SK-N-SH treated with all-trans-retinoic acid at 6 μM for 48 hours (cell line): ENCODE data around the gene YIPF2.

ENCODE experiments used
- ATAC-seq: fragments of 200-7000 bp; cut with Tn5 transposase; 3 replicates; pipeline ENCODE4 v1.9.1; 2020; ENCODE audit warnings: mild to moderate bottlenecking, moderate library complexity
- ARNTL ChIP-seq: fragments of 450-650 bp; formaldehyde crosslinking; IDR thresholded peaks from 2 replicates; pipeline ENCODE4 v1.5.0; 2020; ENCODE audit warnings: low read depth, mild to moderate bottlenecking, moderate library complexity, borderline replicate concordance
- BACH2 ChIP-seq: fragments of 250-450 bp; sonication (Bioruptor Pico); IDR thresholded peaks from 2 replicates; pipeline ENCODE4 v1.9.0; 2021; ENCODE audit warnings: mild to moderate bottlenecking, borderline replicate concordance
- GLIS3 ChIP-seq: fragments of 250-450 bp; sonication (Bioruptor Pico); IDR thresholded peaks from 2 replicates; pipeline ENCODE4 v1.5.0; 2020; ENCODE audit warnings: mild to moderate bottlenecking, moderate library complexity
- ISL1 ChIP-seq: fragments of 250-450 bp; sonication (Bioruptor Pico); IDR thresholded peaks from 2 replicates; pipeline ENCODE4 v2.1.2; 2022; ENCODE audit warnings: mild to moderate bottlenecking, moderate library complexity
- OSR1 ChIP-seq: fragments of 250-450 bp; sonication (Bioruptor Pico); IDR thresholded peaks from 2 replicates; pipeline ENCODE4 v1.8.0; 2022; ENCODE audit warnings: moderate library complexity, mild to moderate bottlenecking, inconsistent platforms
- PPARA ChIP-seq: fragments of 250-450 bp; sonication (Bioruptor Pico); IDR thresholded peaks from 2 replicates; pipeline ENCODE4 v1.5.0; 2020; ENCODE audit warnings: mild to moderate bottlenecking, borderline replicate concordance
- RARB ChIP-seq: fragments of 250-450 bp; sonication (Bioruptor Pico); IDR thresholded peaks from 2 replicates; pipeline ENCODE4 v1.8.0; 2021; ENCODE audit warnings: mild to moderate bottlenecking, moderate library complexity
- SNAI2 ChIP-seq: fragments of 250-450 bp; sonication (Bioruptor Pico); IDR thresholded peaks from 2 replicates; pipeline ENCODE4 v1.5.0; 2020; ENCODE audit warnings: mild to moderate bottlenecking, moderate library complexity
- TCF4 ChIP-seq: fragments of 250-450 bp; sonication (Bioruptor Pico); IDR thresholded peaks from 2 replicates; pipeline ENCODE4 v1.8.0; 2021; ENCODE audit warnings: mild to moderate bottlenecking, moderate library complexity, borderline replicate concordance
- TOX ChIP-seq: fragments of 250-450 bp; sonication (Bioruptor Pico); IDR thresholded peaks from 2 replicates; pipeline ENCODE4 v1.8.0; 2021; ENCODE audit warnings: mild to moderate bottlenecking, moderate library complexity, borderline replicate concordance
- ZC3H10 ChIP-seq: fragments of 250-450 bp; sonication (Bioruptor Pico); IDR thresholded peaks from 2 replicates; pipeline ENCODE4 v1.5.1; 2021; ENCODE audit warnings: mild to moderate bottlenecking, moderate library complexity
- ZFP3 ChIP-seq: fragments of 250-450 bp; sonication (Bioruptor Pico); IDR thresholded peaks from 2 replicates; pipeline ENCODE4 v1.5.0; 2020; ENCODE audit warnings: mild to moderate bottlenecking, moderate library complexity
- ZFP30 ChIP-seq: fragments of 450-650 bp; formaldehyde crosslinking; IDR thresholded peaks from 2 replicates; pipeline ENCODE4 v1.5.0; 2022; ENCODE audit warnings: mild to moderate bottlenecking, moderate library complexity
- ZNF70 ChIP-seq: fragments of 450-650 bp; formaldehyde crosslinking; IDR thresholded peaks from 2 replicates; pipeline ENCODE4 v1.5.0; 2020; ENCODE audit warnings: mild to moderate bottlenecking, moderate library complexity
- ZNF8 ChIP-seq: fragments of 450-650 bp; formaldehyde crosslinking; IDR thresholded peaks from 2 replicates; pipeline ENCODE4 v1.5.0; 2020; ENCODE audit warnings: mild to moderate bottlenecking, moderate library complexity
- TF ChIP-seq, protein P1 (sequence below): fragments of 250-450 bp; sonication (Bioruptor Pico); IDR thresholded peaks from 2 replicates; pipeline ENCODE4 v1.8.0; 2021; ENCODE audit warnings: low read depth, mild to moderate bottlenecking, moderate library complexity, borderline replicate concordance
- TF ChIP-seq, protein P2 (sequence below): fragments of 250-450 bp; sonication (Bioruptor Pico); IDR thresholded peaks from 2 replicates; pipeline ENCODE4 v1.8.0; 2020; ENCODE audit warnings: mild to moderate bottlenecking, moderate library complexity, borderline replicate concordance
- TF ChIP-seq, protein P3 (sequence below): fragments of 250-450 bp; sonication (Bioruptor Pico); IDR thresholded peaks from 2 replicates; pipeline ENCODE4 v1.5.1; 2021; ENCODE audit warnings: mild to moderate bottlenecking, moderate library complexity
- TF ChIP-seq, protein P4 (sequence below): fragments of 250-450 bp; sonication (Bioruptor Pico); IDR thresholded peaks from 2 replicates; pipeline ENCODE4 v1.5.1; 2020; ENCODE audit warnings: low read depth, mild to moderate bottlenecking, moderate library complexity

Gene YIPF2

DNA sequence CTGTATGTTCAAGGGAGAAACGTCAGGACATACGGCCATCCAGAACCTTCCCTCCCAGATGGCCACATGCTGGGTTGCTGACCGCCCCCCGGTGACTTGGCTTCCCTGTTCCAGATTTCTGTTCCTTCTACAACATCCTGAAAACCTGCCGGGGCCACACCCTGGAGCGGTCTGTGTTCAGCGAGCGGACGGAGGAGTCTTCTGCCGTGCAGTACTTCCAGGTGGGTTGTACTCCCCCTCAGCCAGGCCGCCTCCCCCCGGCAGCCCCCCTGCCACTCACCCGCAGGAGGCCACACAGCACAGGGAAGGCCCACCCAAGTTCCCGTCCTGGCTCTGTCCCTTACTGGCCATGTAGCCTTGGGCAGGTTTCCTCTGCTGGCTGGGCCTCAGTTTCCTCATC is 20.5 kb downstream of the YIPF2 start:
- TF ChIP-seq ISL1 (no peak), TOX (no peak), PPARA (CRISPR knock-in tag) (no peak), GLIS3 (CRISPR knock-in tag) (no peak), TCF4 (CRISPR knock-in tag) (no peak), ZNF8 (CRISPR knock-in tag) (no peak), ZFP3 (CRISPR knock-in tag) (no peak), ZC3H10 (CRISPR knock-in tag) (no peak), ZNF70 (CRISPR knock-in tag) (no peak), ZFP30 (no peak), RARB (CRISPR knock-in tag) (no peak), BACH2 (CRISPR knock-in tag) (no peak), OSR1 (CRISPR knock-in tag) (no peak)
- TF ChIP-seq, protein P1, sequence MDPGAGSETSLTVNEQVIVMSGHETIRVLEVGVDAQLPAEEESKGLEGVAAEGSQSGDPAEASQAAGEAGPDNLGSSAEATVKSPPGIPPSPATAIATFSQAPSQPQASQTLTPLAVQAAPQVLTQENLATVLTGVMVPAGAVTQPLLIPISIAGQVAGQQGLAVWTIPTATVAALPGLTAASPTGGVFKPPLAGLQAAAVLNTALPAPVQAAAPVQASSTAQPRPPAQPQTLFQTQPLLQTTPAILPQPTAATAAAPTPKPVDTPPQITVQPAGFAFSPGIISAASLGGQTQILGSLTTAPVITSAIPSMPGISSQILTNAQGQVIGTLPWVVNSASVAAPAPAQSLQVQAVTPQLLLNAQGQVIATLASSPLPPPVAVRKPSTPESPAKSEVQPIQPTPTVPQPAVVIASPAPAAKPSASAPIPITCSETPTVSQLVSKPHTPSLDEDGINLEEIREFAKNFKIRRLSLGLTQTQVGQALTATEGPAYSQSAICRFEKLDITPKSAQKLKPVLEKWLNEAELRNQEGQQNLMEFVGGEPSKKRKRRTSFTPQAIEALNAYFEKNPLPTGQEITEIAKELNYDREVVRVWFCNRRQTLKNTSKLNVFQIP (CRISPR knock-in tag): no peak
- TF ChIP-seq, protein P2, sequence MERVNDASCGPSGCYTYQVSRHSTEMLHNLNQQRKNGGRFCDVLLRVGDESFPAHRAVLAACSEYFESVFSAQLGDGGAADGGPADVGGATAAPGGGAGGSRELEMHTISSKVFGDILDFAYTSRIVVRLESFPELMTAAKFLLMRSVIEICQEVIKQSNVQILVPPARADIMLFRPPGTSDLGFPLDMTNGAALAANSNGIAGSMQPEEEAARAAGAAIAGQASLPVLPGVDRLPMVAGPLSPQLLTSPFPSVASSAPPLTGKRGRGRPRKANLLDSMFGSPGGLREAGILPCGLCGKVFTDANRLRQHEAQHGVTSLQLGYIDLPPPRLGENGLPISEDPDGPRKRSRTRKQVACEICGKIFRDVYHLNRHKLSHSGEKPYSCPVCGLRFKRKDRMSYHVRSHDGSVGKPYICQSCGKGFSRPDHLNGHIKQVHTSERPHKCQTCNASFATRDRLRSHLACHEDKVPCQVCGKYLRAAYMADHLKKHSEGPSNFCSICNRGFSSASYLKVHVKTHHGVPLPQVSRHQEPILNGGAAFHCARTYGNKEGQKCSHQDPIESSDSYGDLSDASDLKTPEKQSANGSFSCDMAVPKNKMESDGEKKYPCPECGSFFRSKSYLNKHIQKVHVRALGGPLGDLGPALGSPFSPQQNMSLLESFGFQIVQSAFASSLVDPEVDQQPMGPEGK (CRISPR knock-in tag): no peak
- TF ChIP-seq, protein P3, sequence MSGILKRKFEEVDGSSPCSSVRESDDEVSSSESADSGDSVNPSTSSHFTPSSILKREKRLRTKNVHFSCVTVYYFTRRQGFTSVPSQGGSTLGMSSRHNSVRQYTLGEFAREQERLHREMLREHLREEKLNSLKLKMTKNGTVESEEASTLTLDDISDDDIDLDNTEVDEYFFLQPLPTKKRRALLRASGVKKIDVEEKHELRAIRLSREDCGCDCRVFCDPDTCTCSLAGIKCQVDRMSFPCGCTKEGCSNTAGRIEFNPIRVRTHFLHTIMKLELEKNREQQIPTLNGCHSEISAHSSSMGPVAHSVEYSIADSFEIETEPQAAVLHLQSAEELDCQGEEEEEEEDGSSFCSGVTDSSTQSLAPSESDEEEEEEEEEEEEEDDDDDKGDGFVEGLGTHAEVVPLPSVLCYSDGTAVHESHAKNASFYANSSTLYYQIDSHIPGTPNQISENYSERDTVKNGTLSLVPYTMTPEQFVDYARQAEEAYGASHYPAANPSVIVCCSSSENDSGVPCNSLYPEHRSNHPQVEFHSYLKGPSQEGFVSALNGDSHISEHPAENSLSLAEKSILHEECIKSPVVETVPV (CRISPR knock-in tag): no peak
- ATAC-seq: no peak

DNA sequence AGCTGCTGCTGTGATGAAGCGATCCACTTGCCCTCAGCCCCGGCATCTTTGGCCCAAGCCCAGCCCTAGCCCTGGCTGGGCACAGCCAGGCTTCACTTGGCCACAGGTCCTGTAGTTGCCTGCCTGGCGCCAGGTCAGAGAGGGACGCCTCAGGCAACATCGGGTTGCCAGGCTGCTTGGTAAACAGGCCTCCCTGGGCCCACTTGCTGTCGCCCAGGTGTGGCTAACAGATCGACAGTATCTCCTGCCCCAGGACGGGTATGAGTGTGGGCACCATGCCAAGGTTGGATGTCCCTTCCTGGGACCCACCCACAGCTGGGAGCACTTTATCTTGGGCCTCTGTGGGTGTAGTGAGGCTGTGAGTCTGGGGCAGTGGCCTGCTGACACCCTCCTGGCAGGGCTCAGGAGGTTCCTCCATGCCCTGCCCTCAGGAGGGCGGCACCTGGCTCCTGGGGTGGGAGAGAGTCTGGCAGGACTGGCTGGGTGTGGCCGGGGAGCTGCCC is 29.2 kb downstream of the YIPF2 start:
- TF ChIP-seq, protein P1 (CRISPR knock-in tag): no peak
- TF ChIP-seq RARB (CRISPR knock-in tag) (no peak), ARNTL (CRISPR knock-in tag) (no peak), TOX (no peak), ZC3H10 (CRISPR knock-in tag) (no peak), SNAI2 (no peak), ZNF8 (CRISPR knock-in tag) (no peak), ZFP30 (no peak), PPARA (CRISPR knock-in tag) (no peak), ZFP3 (CRISPR knock-in tag) (no peak), BACH2 (CRISPR knock-in tag) (no peak), ZNF70 (CRISPR knock-in tag) (no peak), OSR1 (CRISPR knock-in tag) (no peak)
- TF ChIP-seq, protein P2 (CRISPR knock-in tag): no peak
- TF ChIP-seq, protein P4, sequence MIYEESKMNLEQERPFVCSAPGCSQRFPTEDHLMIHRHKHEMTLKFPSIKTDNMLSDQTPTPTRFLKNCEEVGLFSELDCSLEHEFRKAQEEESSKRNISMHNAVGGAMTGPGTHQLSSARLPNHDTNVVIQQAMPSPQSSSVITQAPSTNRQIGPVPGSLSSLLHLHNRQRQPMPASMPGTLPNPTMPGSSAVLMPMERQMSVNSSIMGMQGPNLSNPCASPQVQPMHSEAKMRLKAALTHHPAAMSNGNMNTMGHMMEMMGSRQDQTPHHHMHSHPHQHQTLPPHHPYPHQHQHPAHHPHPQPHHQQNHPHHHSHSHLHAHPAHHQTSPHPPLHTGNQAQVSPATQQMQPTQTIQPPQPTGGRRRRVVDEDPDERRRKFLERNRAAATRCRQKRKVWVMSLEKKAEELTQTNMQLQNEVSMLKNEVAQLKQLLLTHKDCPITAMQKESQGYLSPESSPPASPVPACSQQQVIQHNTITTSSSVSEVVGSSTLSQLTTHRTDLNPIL (CRISPR knock-in tag): no peak
- TF ChIP-seq, protein P3 (CRISPR knock-in tag): no peak
- TF ChIP-seq, all 23 proteins: peak for 0
- peak; percentile 51 for ATAC-seq
